Measurements from ENCODE around the gene KCNQ2. TPM values are rescaled to one million over a fixed set of nuclear protein-coding genes. Genes with fewer than 3 reads are reported as not detected.
A peak's percentile ranks its signal among the peaks of the same experiment; 100 is the strongest.

KCNQ2 gene
- total and polyA plus RNA-seq, 10 of the 15 experiments (the other 5 are each of a cell fraction or from before 2014, with no cell fraction given), result 0.06 to 0.49 (median 0.26) TPM; not detected in 7

- TF ChIP-seq CBFB (IDR thresholded peaks at IDR 0.05; ENCODE audit: low read depth), result no peak
- TF ChIP-seq FOS (IDR thresholded peaks at IDR 0.05; ENCODE audit: borderline replicate concordance, extremely low read depth, insufficient read length), result no peak
- no peak for TF ChIP-seq HSF1 (IDR thresholded peaks at IDR 0.05; ENCODE audit: low read depth, low read length)
- TF ChIP-seq HCFC1 (IDR thresholded peaks at IDR 0.05; ENCODE audit: low read length), result no peak
- no peak for TF ChIP-seq NFIC (IDR thresholded peaks at IDR 0.05; ENCODE audit: low read depth, low read length)
- TF ChIP-seq IRF5 (IDR thresholded peaks at IDR 0.05; ENCODE audit: borderline replicate concordance), result no peak
These were observed 24.9 kb upstream of the KCNQ2 start (continued) for GRCh38 chr20:63497138-63497945.

GRCh38 chr20:63496596-63497120 lies 24.2 kb upstream of the KCNQ2 start:
- Histone ChIP-seq H3K27me3 (replicated peaks in 1 of 2; ENCODE audit: control insufficient read depth in 2 of 2, insufficient read depth in 2 of 2, low read length in 1 of 2) (peaks cover 1 to 4% of the 10 kb centered on the region in 2 experiments; a peak in 3 of 4 replicates), H3K36me3 (ENCODE audit: control insufficient read depth in 2 of 2, insufficient read depth in 2 of 2, low read length in 1 of 2) (no peaks in the 10 kb centered on the region), H3K27ac (ENCODE audit: control insufficient read depth, insufficient read depth) (no peak overlapping the region), H3K4me2 (ENCODE audit: control insufficient read depth, insufficient read depth) (peak overlapping the region; percentile 59), H4K20me1 (ENCODE audit: control insufficient read depth, insufficient read depth) (no peaks in the 10 kb centered on the region), H3K4me1 (ENCODE audit: control insufficient read depth, insufficient read depth, low read length) (no peaks in the 10 kb centered on the region), H3K9me3 (replicated peaks; ENCODE audit: control insufficient read depth, insufficient read depth, low read length) (no peaks in the 10 kb centered on the region), H3K9ac (ENCODE audit: control insufficient read depth, insufficient read depth, low read length) (no peak overlapping the region), H3K79me2 (ENCODE audit: control insufficient read depth, insufficient read depth, low read length) (no peaks in the 10 kb centered on the region), H2AFZ (ENCODE audit: control insufficient read depth, low read depth, low read length) (no peak overlapping the region), H3K4me3 (no peak overlapping the region)
- 48% methylated on average over 16 of the region's 16 CpGs for WGBS (ENCODE audit: insufficient coverage, insufficient replicate concordance, low lambda C conversion rate, missing lambda C conversion rate)
- in situ Hi-C loops (cut with MboI) (no loop called here), intact Hi-C loops (cut with micrococcal nuclease; ENCODE audit: unreplicated experiment) (no loop called here)
- ChIA-PET CTCF (interaction anchor here (0.7 to 2.6 kb wide), 15 partner anchors 8 to 187 kb away, joined by 3 to 19 read pairs (median 3); partner anchors contain the start of genes HELZ2 and PTK6), POLR2A (no interaction called here), RAD21 (ENCODE audit: unreplicated experiment) (interaction anchor here (0.6 to 1.7 kb wide), 5 partner anchors 21 to 145 kb away, joined by 3 to 12 read pairs (median 3); partner anchors contain the start of genes HELZ2 and PTK6), SMC1A (ENCODE audit: uncharacterized antibody, unreplicated experiment) (interaction anchor here (0.7 to 2.3 kb wide), 4 partner anchors 32 to 274 kb away, joined by 3 to 12 read pairs (median 4); partner anchors contain the start of genes HELZ2 and PTK6)
- FAIRE-seq, result no peak
- BruUV-seq (replicated peaks), result no TSS peak
- no peak for DNase-seq (ENCODE audit: low read depth, low spot score)
- peak; percentile 22; the same call in 2 of the 3 replicates for ATAC-seq
- TF ChIP-seq ETV6 (conservative IDR thresholded peaks at IDR 0.05 in 1 of 2, IDR thresholded peaks at IDR 0.05 in 1 of 2; ENCODE audit: borderline replicate concordance in 1 of 2, low read depth in 1 of 2) (no peak), ZNF207 (IDR thresholded peaks at IDR 0.05; ENCODE audit: borderline replicate concordance) (no peak), YBX1 (IDR thresholded peaks at IDR 0.05) (no peak), SP1 (IDR thresholded peaks at IDR 0.05; ENCODE audit: low read depth, low read length) (no peak), ZNF592 (IDR thresholded peaks at IDR 0.05) (no peak), SIX5 (IDR thresholded peaks at IDR 0.05; ENCODE audit: low read depth, low read length, severe bottlenecking) (no peak), EGR1 (IDR thresholded peaks at IDR 0.05; ENCODE audit: borderline replicate concordance in 1 of 2, low read depth in 2 of 2, low read length in 2 of 2) (no peak), POLR2A (IDR thresholded peaks at IDR 0.05; ENCODE audit: low read depth, low read length) (no peak), IRF4 (IDR thresholded peaks at IDR 0.05; ENCODE audit: low read depth, low read length) (no peak)
